ENCODE measurements around the gene DNAJA2.
A peak's percentile ranks its signal among the peaks of the same experiment; 100 is the strongest.
"Not testable (repeated sequence)": the region's sequence is repeated elsewhere in the genome, so short reads cannot be mapped to it uniquely, and the experiment has no call there.

The DNAJA2 gene

GRCh38 chr16:46973207-46973995, at the start of gene DNAJA2:
DNAJA2 (minus strand) TSS chr16:46973674; CDS start chr16:46973572, 102 bp downstream.
- H3K9me3 Mint-ChIP-seq, result no peaks in the 10 kb centered on the region
- intact Hi-C loops (cut with micrococcal nuclease), result loop anchor here (5.0 kb wide), 2 partner anchors 64 to 169 kb away; partner anchors contain the start of gene NETO2
- no peaks in the 10 kb centered on the region for H3K27me3 Mint-ChIP-seq

GRCh38 chr16:47019568-47019967, 46.1 kb upstream of the DNAJA2 start:
- H3K27ac Mint-ChIP-seq, result no peak overlapping the region
- no peaks in the 10 kb centered on the region for H3K9me3 Mint-ChIP-seq
- H3K4me1 Mint-ChIP-seq (ENCODE audit: low read depth), result peaks cover 32% of the 10 kb centered on the region
- no peaks in the 10 kb centered on the region for H3K36me3 Mint-ChIP-seq (ENCODE audit: low read depth)
- no peak overlapping the region for H3K4me3 Mint-ChIP-seq
- intact Hi-C loops (cut with micrococcal nuclease), result no loop called here
- no peaks in the 10 kb centered on the region for H3K27me3 Mint-ChIP-seq

More at GRCh38 chr16:46973207-46973995, at the start of gene DNAJA2:
- Mint-ChIP-seq H3K36me3 (ENCODE audit: low read depth) (peaks cover 47% of the 10 kb centered on the region), H3K4me3 (peak within 1 kb of the TSS; percentile 93), H3K4me1 (ENCODE audit: low read depth) (peaks cover 31% of the 10 kb centered on the region), H3K27ac (peak within 1 kb of the TSS; percentile 95)

- Mint-ChIP-seq H3K4me1 (ENCODE audit: low read depth) (peaks cover 32% of the 10 kb centered on the region), H3K9me3 (no peaks in the 10 kb centered on the region), H3K36me3 (ENCODE audit: low read depth) (no peaks in the 10 kb centered on the region), H3K27ac (no peak overlapping the region), H3K4me3 (no peak overlapping the region), H3K27me3 (no peaks in the 10 kb centered on the region)
- intact Hi-C loops (cut with micrococcal nuclease), result no loop called here
Observed at GRCh38 chr16:47018223-47018891, 44.9 kb upstream of the DNAJA2 start.

- Mint-ChIP-seq H3K4me3 (no peak overlapping the region), H3K9me3 (no peaks in the 10 kb centered on the region), H3K4me1 (ENCODE audit: low read depth) (peaks cover 32% of the 10 kb centered on the region), H3K27ac (peak overlapping the region; percentile 50), H3K36me3 (ENCODE audit: low read depth) (no peaks in the 10 kb centered on the region), H3K27me3 (no peaks in the 10 kb centered on the region)
- intact Hi-C loops (cut with micrococcal nuclease), result no loop called here
Observed at GRCh38 chr16:47017636-47018035, 44.2 kb upstream of the DNAJA2 start.

GRCh38 chr16:47016700-47017133, 43.2 kb upstream of the DNAJA2 start:
- Mint-ChIP-seq H3K4me3 (no peak overlapping the region), H3K27me3 (no peaks in the 10 kb centered on the region), H3K9me3 (no peaks in the 10 kb centered on the region), H3K27ac (no peak overlapping the region), H3K36me3 (ENCODE audit: low read depth) (no peaks in the 10 kb centered on the region), H3K4me1 (ENCODE audit: low read depth) (peaks cover 32% of the 10 kb centered on the region)
- intact Hi-C loops (cut with micrococcal nuclease), result no loop called here

GRCh38 chr16:47013910-47014309, 40.4 kb upstream of the DNAJA2 start:
- H3K9me3 Mint-ChIP-seq, result no peaks in the 10 kb centered on the region
- no peaks in the 10 kb centered on the region for H3K27me3 Mint-ChIP-seq
- no peak overlapping the region for H3K27ac Mint-ChIP-seq
- H3K36me3 Mint-ChIP-seq (ENCODE audit: low read depth), result no peaks in the 10 kb centered on the region
- peaks cover 29% of the 10 kb centered on the region for H3K4me1 Mint-ChIP-seq (ENCODE audit: low read depth)
- intact Hi-C loops (cut with micrococcal nuclease), result no loop called here
- no peak overlapping the region for H3K4me3 Mint-ChIP-seq

- no peaks in the 10 kb centered on the region for H3K36me3 Mint-ChIP-seq (ENCODE audit: low read depth)
- no peak overlapping the region for H3K27ac Mint-ChIP-seq
- intact Hi-C loops (cut with micrococcal nuclease), result no loop called here
- no peak overlapping the region for H3K4me3 Mint-ChIP-seq
- peaks cover 21% of the 10 kb centered on the region for H3K4me1 Mint-ChIP-seq (ENCODE audit: low read depth)
- no peaks in the 10 kb centered on the region for H3K27me3 Mint-ChIP-seq
- H3K9me3 Mint-ChIP-seq, result no peaks in the 10 kb centered on the region
Observed at GRCh38 chr16:47013172-47013571, 39.7 kb upstream of the DNAJA2 start.

- intact Hi-C loops (cut with micrococcal nuclease); H3K9me3 Mint-ChIP-seq; H3K27me3 Mint-ChIP-seq; H3K36me3 Mint-ChIP-seq (ENCODE audit: low read depth); H3K27ac Mint-ChIP-seq; H3K4me3 Mint-ChIP-seq; H3K4me1 Mint-ChIP-seq (ENCODE audit: low read depth): not testable (repeated sequence)
Observed at GRCh38 chr16:47010812-47011211, 37.3 kb upstream of the DNAJA2 start.

- intact Hi-C loops (cut with micrococcal nuclease), result no loop called here
- Mint-ChIP-seq H3K27ac (no peak overlapping the region), H3K4me3 (no peak overlapping the region), H3K9me3 (no peaks in the 10 kb centered on the region), H3K4me1 (ENCODE audit: low read depth) (no peaks in the 10 kb centered on the region), H3K36me3 (ENCODE audit: low read depth) (no peaks in the 10 kb centered on the region), H3K27me3 (no peaks in the 10 kb centered on the region)
Observed at GRCh38 chr16:47008612-47009011, 35.1 kb upstream of the DNAJA2 start.

- H3K9me3 Mint-ChIP-seq, result no peaks in the 10 kb centered on the region
- H3K27me3 Mint-ChIP-seq, result no peaks in the 10 kb centered on the region
- H3K4me3 Mint-ChIP-seq, result no peak overlapping the region
- H3K27ac Mint-ChIP-seq, result no peak overlapping the region
- no peaks in the 10 kb centered on the region for H3K4me1 Mint-ChIP-seq (ENCODE audit: low read depth)
- no peaks in the 10 kb centered on the region for H3K36me3 Mint-ChIP-seq (ENCODE audit: low read depth)
- intact Hi-C loops (cut with micrococcal nuclease), result no loop called here
Observed at GRCh38 chr16:47008174-47008573, 34.7 kb upstream of the DNAJA2 start.

GRCh38 chr16:47004652-47005051, 31.2 kb upstream of the DNAJA2 start:
- no peak overlapping the region for H3K27ac Mint-ChIP-seq
- no peaks in the 10 kb centered on the region for H3K4me1 Mint-ChIP-seq (ENCODE audit: low read depth)
- no peak overlapping the region for H3K4me3 Mint-ChIP-seq
- intact Hi-C loops (cut with micrococcal nuclease), result no loop called here
- H3K9me3 Mint-ChIP-seq, result no peaks in the 10 kb centered on the region
- no peaks in the 10 kb centered on the region for H3K27me3 Mint-ChIP-seq
- no peaks in the 10 kb centered on the region for H3K36me3 Mint-ChIP-seq (ENCODE audit: low read depth)

GRCh38 chr16:47000066-47000465, 26.6 kb upstream of the DNAJA2 start:
- H3K27ac Mint-ChIP-seq; H3K27me3 Mint-ChIP-seq; H3K4me1 Mint-ChIP-seq (ENCODE audit: low read depth); H3K4me3 Mint-ChIP-seq; intact Hi-C loops (cut with micrococcal nuclease); H3K9me3 Mint-ChIP-seq; H3K36me3 Mint-ChIP-seq (ENCODE audit: low read depth): not testable (repeated sequence)

- no peaks in the 10 kb centered on the region for H3K9me3 Mint-ChIP-seq
- H3K36me3 Mint-ChIP-seq (ENCODE audit: low read depth), result no peaks in the 10 kb centered on the region
- H3K4me1 Mint-ChIP-seq (ENCODE audit: low read depth), result peaks cover 6% of the 10 kb centered on the region
- no peak overlapping the region for H3K27ac Mint-ChIP-seq
- H3K27me3 Mint-ChIP-seq, result no peaks in the 10 kb centered on the region
- H3K4me3 Mint-ChIP-seq, result no peak overlapping the region
- intact Hi-C loops (cut with micrococcal nuclease), result no loop called here
Observed at GRCh38 chr16:46997844-46998243, 24.4 kb upstream of the DNAJA2 start.

GRCh38 chr16:46996952-46997458, 23.5 kb upstream of the DNAJA2 start:
- no peak overlapping the region for H3K27ac Mint-ChIP-seq
- no peak overlapping the region for H3K4me3 Mint-ChIP-seq
- intact Hi-C loops (cut with micrococcal nuclease), result no loop called here
- H3K9me3 Mint-ChIP-seq, result peaks cover 7% of the 10 kb centered on the region
- peaks cover 6% of the 10 kb centered on the region for H3K4me1 Mint-ChIP-seq (ENCODE audit: low read depth)
- H3K27me3 Mint-ChIP-seq, result no peaks in the 10 kb centered on the region
- no peaks in the 10 kb centered on the region for H3K36me3 Mint-ChIP-seq (ENCODE audit: low read depth)

All from dendritic cell treated with granulocyte-macrophage colony-stimulating factor and Interleukin-4, amounts not matched to agents 40 ng/mL and 50 ng/mL, for 4 days (primary cell).